HL-60/S4 (cell line): Measurements from ENCODE around the gene GNAT1.

ENCODE experiments used
- in situ Hi-C: fragments of 300-500 bp; cut with MboI; formaldehyde crosslinking; loops from 2 replicates; pipeline ENCODE4 v1.14.3; 2022; ENCODE audit warnings: low sequenced_read_pairs

The GNAT1 gene

GRCh38 chr3:50190936-50191660 is at the start of gene GNAT1:
Gene GNAT1, plus strand, starts transcription at chr3:50191610. Its CDS starts 116 bp downstream, at chr3:50191726.
- in situ Hi-C loops = no loop called here

- in situ Hi-C loops = no loop called here
These were observed 45.0 kb upstream of the GNAT1 start for GRCh38 chr3:50146316-50146901.

DNA sequence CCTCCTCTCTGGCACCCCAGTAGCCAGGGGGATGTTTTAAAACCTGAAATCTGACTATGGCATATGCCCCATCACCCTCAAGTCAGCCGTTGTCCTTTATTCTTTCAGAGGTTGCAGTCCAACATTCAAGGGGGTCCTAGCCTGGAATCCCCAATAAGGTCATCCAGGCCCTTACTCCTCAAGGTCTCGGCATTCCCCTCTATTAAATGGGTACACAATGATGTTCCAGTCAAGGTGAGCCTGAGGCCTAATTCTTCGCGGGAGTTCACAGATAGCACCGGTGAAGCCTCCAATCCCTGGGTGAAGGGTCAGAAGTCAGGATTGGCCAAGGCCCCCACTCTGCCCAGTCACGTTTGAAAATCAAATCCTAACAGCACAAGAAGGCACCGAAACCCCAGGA is 44.4 kb upstream of the GNAT1 start:
- in situ Hi-C loops = no loop called here

GRCh38 chr3:50147447-50147846 is 44.0 kb upstream of the GNAT1 start:
- in situ Hi-C loops = no loop called here

DNA sequence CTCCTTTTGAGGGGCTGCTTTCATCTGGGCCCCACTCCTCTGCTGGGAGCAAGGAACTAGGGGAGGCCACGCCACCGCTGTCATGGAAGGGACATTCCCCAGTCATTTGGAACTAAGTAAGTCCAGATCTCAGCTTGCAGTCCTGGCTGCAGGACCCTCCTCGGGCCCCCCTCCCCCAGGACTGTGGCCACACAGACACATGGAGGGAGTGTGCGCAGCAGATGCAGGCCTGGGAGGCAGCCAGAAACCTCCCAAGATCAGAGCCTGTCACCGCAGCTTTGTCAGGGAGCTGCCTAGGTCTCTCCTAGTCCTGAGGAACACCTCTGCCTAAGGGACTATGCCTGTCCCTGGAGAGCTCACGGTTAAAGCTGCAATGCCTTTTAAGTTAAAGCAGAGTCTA is 43.5 kb upstream of the GNAT1 start:
- in situ Hi-C loops = no loop called here

DNA sequence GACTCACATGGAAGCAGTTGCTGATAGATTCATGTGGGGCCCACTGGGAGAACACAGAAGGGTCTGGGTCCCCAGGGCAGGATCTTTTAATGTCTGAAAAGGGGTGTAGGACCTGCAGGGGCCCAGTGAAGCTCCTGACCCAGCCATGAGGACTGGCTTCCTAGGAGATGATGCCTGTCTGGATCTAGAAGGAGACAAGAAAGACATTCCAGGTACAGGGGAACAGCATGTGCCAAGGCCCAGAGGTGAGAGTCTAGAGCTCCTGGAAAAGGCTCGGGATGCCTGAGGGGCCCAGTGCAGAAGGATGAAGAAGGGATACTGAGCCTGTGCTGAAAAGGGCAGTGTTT is 41.0 kb upstream of the GNAT1 start:
- in situ Hi-C loops = no loop called here

DNA sequence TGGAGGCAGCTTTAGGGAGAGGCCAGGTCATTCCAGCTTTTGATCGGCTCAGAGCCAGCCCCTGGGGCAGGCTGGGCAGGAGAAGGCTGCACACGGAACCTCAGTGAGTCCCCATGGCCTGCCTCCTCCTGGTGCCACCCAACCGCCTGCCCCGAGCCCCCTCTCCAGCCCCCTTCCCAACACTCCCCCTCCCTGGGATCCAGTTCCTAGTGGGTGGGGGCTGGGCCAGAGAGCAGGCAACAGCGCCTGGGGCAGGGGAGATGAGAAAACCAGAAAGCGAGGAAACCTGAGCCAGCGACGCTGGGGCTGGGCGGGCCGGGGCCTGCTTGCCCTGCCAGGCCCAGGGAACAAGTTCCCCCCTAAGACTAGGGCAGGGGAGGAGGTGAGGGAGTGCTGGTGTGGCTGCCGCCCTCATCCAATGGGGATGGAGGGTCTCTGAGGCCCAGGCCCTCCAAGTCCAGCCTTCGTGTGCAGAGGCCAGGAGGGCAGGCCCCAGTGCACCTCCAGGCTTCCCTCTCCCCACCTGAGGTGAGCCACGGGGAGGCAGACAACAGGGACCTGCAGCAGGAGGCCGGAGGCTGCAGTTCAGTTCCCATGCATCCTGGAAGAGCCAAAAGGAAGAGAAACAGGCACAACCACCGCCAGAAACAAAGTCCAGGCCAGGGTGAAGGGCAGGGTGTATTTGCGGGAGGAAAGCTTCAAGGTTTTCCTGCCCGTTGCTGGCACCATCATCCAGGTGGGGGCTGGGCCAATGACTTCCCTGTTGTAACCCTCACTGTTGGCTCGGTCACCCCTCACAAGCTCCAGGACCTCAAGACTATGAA is 40.3 kb upstream of the GNAT1 start:
- in situ Hi-C loops = no loop called here

DNA sequence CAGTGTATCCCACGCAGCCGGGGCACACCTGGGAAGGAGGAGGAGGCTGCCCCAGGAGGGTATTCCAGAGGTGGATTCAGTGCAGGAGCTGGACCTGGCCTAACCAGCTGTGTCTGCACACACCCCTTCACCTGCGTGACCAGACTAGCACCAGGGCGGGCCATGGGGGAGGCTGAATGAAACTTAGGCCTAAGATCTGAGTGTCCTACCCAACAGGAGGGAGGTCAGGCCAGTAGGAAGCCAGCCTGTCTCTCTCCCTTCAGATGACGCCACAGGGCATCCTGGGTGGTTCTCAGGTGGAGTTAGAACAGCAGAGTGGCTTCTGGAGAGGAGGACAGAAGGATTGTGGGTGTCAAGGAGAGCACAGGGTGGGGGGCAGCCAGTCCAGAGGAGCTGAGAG is 39.7 kb upstream of the GNAT1 start:
- in situ Hi-C loops = no loop called here

DNA sequence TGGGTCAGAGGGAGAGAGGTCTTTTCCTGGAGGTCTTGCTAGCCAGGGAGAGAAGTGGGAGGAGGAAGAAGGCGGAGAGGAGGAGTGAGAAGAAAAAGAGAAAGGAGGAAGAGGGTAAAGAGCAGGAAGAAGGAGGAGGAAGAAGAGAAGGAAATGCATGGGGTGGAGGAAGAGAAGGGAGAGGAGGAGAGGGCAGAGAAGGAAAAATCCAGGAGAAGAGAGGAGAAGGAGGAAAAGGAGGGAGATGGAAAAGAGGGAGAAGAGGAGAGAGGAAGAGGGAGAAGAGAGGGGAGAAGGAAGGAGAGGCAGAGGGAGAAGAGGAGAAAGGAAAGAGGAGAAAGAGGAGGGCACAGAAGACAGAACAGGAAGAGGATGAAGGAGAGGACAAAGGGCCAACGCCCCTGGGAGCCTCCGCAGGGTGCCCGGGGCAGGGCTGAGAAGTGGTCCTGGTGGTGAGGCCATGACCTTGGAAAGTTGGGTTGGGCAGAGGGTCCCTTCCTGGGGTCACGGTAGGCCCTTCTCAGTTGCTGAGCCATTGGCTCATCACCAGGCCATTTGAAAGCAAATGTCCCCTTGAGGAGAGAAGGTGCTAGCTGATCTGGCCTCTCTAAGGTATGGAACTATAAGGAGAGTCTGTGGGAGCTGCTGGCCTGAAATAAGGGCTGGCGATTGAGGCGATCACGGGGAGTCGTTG is 37.5 kb upstream of the GNAT1 start:
- in situ Hi-C loops = no loop called here

DNA sequence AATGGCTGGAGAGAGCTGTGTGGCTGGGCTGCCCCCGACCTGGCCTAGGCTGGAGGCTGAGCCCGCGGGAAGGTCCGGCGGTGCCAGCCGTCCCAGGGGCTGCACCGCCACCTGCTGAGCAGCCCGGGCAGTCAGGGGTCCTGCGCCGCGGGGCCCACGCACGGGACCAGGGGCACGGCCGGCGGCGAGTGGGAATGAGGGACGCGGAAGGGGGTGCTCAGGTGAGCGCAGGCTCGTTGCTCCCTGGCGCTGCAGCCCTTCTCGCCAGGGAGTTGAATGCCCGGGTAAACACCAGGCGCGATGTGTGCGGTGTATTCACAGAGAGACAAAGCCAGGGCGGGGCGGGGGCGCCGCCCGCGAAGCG is 37.0 kb upstream of the GNAT1 start:
- in situ Hi-C loops = no loop called here

- in situ Hi-C loops = no loop called here
These were observed 36.4 kb upstream of the GNAT1 start, which contains the start of gene SEMA3F for GRCh38 chr3:50154840-50155490. Gene SEMA3F, plus strand, starts transcription at chr3:50155324. Its CDS starts 4,299 bp downstream, at chr3:50159623.

- in situ Hi-C loops = no loop called here
These were observed 35.9 kb upstream of the GNAT1 start for GRCh38 chr3:50155491-50155878.

DNA sequence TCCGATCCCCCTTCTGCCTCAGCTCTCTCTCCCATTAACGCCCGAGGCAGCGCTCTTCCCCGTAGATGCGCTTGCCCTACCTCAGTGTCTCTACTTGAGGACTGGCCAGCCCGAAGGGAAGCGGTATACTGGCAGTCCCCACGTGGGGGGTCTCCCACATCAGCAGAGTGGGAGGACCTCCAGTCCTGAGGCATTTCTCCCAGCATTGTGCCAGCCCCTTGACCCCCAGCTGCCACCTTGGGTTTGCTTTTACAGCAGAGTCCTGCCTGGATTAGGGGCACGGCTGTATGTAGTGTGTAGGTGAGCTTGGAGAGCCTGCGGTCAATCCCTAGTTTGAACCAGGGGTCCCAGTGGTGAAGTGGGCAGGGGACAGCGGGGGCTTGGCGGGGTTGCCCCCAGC is 35.5 kb upstream of the GNAT1 start:
- in situ Hi-C loops = no loop called here

DNA sequence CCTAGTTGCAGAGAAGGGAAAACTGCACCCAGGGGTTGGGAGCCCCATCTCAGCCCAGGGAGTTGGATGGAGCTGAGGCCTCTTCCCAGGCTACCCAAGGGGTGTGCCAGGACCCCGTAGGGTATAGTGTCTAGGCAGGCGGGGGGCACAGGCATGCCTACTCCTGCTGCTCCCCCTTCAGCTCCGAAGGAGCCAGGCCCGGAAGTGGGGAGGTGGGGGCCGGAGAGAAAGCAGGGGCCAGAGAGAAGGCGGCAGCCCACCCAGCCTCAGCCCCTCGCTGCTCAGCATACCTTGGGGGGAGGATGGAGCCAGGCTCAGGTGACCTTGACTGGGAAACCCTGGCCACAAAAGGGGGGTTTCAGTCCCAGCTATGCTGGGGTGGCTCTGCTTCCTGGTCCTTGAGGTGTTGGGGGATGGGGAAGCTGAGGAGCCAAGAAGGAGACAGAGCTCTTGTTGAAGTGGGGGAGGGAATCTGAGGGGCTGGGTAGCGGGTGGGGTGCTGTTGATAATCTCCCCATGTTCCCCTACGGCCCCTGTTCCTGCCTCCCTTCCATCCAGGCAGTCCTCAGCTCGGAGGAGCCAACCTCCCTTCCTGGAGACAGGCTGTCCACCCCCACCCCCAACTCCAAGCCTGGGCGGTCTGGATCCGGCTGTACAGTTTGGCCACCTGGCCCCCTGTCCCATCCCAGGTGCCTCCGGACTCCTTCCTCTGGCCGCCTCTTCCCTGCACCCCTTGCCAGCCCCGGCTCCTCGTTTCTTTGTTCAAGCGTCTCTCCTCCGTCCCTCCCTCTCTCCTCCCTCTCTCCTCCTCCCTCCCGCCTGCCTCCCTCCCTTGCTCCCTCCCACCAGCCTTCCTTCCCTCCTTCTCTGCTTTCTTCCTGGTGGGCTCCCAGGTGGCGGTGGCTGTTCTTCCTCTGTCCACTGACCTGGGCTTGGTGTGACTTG is 34.6 kb upstream of the GNAT1 start:
- in situ Hi-C loops = no loop called here

DNA sequence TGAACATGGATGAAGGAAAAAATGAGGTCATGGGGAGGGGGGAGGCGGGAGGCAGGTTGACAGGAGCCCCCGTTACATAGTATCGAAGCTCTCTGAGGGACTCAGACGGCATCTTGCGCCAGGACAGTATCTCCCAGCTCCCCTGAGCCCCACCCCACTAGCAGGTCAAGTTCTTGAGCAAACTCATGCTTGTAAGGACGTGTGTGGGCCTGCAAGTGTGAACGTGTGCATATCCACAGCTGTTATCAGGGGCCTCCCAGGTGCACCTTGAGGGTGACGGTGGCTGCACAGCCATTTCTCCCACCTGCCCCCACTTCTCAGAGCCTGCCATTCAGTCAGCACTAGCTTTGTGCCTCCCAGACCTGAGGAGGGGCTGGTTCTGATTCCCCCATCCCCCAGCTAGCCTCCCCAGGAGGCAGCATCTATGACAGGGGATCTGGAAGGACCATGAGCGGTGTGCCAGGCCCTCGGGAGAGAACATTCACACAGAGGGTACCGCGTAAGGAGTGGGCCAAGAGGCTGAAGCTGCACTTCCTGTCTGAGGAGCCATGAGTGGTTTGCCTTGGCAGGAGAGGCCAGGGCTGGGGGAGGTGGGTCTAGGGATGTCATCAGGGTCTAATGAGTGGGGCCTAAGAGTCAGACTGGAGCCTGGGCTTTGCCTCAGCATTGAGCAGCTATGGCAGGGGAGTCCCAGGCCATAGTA is 33.4 kb upstream of the GNAT1 start:
- in situ Hi-C loops = no loop called here

DNA sequence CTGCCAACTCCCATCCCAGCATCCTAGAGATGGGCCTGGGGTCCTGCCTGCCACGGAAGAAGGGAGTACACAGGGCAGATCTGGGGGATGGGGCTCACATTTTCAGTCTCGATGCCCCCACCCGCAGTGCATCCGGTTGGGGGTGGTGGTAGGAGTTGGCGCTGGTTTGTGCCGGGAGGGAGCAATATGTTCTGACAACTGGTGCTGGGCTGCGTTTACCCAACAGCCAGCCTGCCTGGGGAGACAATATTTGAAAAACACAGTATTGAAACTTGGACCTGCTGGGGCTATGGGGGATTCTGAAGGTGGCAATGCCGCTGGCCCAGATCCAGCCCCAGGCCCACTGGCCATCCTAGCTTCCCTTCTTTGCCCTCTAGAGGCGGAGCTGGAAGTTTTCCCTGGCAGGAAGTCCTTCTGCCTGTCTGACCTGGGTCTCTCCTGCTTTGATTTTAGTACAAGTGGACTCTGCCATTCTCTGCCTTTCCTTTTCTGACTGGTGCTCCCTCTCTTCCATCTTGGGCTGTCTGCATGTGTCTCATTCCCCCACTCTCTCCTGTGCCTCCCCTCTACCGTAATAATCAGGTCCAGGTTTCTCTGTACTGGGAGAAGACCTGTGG is 32.8 kb upstream of the GNAT1 start:
- in situ Hi-C loops = no loop called here

GRCh38 chr3:50160561-50160983 is 30.8 kb upstream of the GNAT1 start:
- in situ Hi-C loops = no loop called here

GRCh38 chr3:50161320-50161719 is 30.1 kb upstream of the GNAT1 start:
- in situ Hi-C loops = no loop called here
